D721Med (cell line): ENCODE measurements around the gene JOSD1.

Source experiments
- DNase-seq: peaks from one replicate; pipeline ENCODE4 v3.0.0; 2011; ENCODE audit warnings: low spot score; ENCODE audit not compliant: insufficient read length
- FAIRE-seq: peaks from 2 replicates; lab custom pipeline; 2011; peaks lifted over from hg19 to GRCh38; lab: Jason Lieb, UNC
- CTCF ChIP-seq: IDR thresholded peaks from 2 replicates; pipeline ENCODE4 v1.5.1; 2012; ENCODE audit warnings: mild to moderate bottlenecking, control low read depth; ENCODE audit not compliant: insufficient read depth; ENCODE audit errors: missing control alignments

JOSD1 gene

GRCh38 chr22:38699784-38700183 lies 959 bp downstream of the JOSD1 start:
- DNase-seq (no peak), FAIRE-seq (no peak)
- TF ChIP-seq CTCF, result no peak

DNA sequence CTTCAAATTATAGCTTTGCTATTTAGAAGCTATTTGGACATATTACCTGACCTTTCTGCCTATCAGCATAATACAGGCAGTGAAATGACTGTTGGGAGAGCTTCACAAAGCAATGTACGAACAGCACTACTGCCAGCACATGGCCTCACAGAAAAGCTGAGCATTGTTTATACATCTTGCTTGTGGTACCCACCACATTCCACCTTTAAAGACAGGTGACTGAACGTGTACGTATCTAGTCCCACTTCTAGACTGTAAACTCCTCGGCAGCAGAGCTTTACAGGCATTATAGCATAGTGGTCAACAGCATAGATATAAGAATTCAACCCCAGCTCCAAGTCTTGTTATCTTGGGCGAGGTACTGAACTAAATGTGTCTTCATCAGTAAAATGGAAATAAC lies 1.6 kb downstream of the JOSD1 start:
- DNase-seq, result no peak
- no peak for FAIRE-seq
- TF ChIP-seq CTCF, result no peak

GRCh38 chr22:38698407-38699094 lies 2.2 kb downstream of the JOSD1 start:
- FAIRE-seq (no peak), DNase-seq (no peak)
- TF ChIP-seq CTCF, result no peak

GRCh38 chr22:38697425-38698089 lies 3.2 kb downstream of the JOSD1 start:
- no peak for TF ChIP-seq CTCF
- no peak for FAIRE-seq
- DNase-seq, result no peak

DNA sequence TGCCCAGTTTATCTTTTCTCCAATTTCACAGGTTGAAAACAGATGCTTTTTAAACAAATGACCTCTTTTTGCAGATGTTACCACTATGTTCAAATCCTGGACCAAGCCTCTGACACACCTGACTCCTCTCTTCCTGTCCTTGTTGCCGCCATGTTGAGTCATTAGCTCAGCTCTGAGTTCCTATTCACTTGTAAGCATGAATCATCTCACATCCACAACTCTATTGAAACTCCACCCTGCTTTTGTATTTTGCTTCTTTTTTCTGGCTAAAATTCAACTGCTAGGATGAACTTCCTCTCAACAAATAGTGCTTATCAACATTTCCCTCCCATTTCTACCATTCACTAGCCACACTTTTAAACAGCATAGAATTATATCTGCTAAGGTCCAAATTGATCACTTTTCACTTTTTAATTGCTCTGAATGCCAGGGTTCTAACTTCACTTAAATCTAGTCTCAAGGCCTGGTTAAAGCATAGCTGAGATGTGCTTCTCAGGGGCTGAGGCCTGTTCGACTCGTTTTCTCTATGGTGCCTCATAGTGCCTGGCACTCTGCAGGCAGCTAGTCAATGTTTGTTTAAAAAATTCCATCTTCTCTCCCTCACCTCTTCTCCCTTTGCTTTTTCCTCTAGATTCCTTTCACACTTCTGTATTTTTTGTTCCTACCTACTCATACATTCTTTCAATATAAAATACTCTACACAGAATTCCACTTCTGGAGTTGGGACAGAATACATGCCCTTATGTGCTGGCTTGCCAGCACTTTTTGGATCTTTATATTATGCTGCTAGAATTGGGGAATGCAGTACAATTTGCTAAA lies 3.9 kb downstream of the JOSD1 start:
- no peak for FAIRE-seq

DNA sequence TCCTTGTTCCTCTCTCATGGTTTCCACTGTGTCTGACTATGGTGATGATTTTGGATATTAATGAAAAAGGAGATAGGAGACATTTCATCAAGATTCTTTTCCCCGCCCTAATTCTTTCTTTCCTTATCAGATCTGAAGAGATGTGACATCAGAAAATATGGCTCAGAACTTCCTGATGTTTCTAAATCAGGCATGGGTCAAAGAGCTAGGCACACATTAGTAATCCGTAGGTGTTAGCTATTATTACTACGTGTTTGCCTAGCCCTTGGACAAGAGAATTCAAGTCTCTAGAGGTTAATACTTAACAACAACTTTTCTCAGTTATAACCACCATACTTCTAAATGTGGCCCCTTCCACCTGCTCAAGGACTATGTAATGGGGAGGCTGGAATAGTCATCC lies 5.8 kb downstream of the JOSD1 start:
- no peak for FAIRE-seq
- DNase-seq, result no peak
- TF ChIP-seq CTCF, result no peak

More for the DNA sequence above, 3.9 kb downstream of the JOSD1 start:
- DNase-seq, result no peak
- no peak for TF ChIP-seq CTCF
